Gastrocnemius medialis (tissue), 4 donors: ENCODE measurements around the gene LRRK1.

Source experiments
- POLR2A ChIP-seq, 2 donors: fragments of 450-650 bp; IDR thresholded peaks; one replicate each; pipeline ENCODE4 v1.6.1; 2017; ENCODE audit warnings: antibody characterized with exemption in 2 of 2, mild to moderate bottlenecking in 2 of 2, moderate library complexity in 2 of 2
- TF ChIP-seq, protein P1 (sequence below), 5 experiments: fragments of 450-650 bp in 3 of 5; fragments of 200-600 bp in 2 of 5; sonication (generic) in 2 of 5; IDR thresholded peaks in 4 of 5; conservative IDR thresholded peaks in 1 of 5; 1 replicate in 4 of 5; 2 replicates in 1 of 5; pipeline ENCODE4 v1.5.1; 2016 to 2019; ENCODE audit warnings: antibody characterized with exemption in 5 of 5, mild to moderate bottlenecking in 3 of 5, moderate library complexity in 3 of 5

- TF ChIP-seq POLR2A (IDR thresholded peaks at IDR 0.05) = no peak
- TF ChIP-seq, protein P1, sequence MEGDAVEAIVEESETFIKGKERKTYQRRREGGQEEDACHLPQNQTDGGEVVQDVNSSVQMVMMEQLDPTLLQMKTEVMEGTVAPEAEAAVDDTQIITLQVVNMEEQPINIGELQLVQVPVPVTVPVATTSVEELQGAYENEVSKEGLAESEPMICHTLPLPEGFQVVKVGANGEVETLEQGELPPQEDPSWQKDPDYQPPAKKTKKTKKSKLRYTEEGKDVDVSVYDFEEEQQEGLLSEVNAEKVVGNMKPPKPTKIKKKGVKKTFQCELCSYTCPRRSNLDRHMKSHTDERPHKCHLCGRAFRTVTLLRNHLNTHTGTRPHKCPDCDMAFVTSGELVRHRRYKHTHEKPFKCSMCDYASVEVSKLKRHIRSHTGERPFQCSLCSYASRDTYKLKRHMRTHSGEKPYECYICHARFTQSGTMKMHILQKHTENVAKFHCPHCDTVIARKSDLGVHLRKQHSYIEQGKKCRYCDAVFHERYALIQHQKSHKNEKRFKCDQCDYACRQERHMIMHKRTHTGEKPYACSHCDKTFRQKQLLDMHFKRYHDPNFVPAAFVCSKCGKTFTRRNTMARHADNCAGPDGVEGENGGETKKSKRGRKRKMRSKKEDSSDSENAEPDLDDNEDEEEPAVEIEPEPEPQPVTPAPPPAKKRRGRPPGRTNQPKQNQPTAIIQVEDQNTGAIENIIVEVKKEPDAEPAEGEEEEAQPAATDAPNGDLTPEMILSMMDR (IDR thresholded peaks at IDR 0.05 in 4 of 5, conservative IDR thresholded peaks at IDR 0.05 in 1 of 5) = no peak
Observed at GRCh38 chr15:101108791-101109190, 189.6 kb downstream of the LRRK1 start.
